HEK293T (cell line): ENCODE data around the gene GOLIM4.

Experiments used
- ARNT ChIP-seq: fragments of 450-650 bp; IDR thresholded peaks from 2 replicates; pipeline ENCODE4 v1.6.1; 2017; ENCODE audit warnings: mild to moderate bottlenecking
- BHLHE40 ChIP-seq: fragments of 450-650 bp; IDR thresholded peaks from 2 replicates; pipeline ENCODE4 v1.6.1; 2016; ENCODE audit warnings: mild to moderate bottlenecking, moderate library complexity, borderline replicate concordance
- CTBP1 ChIP-seq: fragments of 450-650 bp; IDR thresholded peaks from 2 replicates; pipeline ENCODE4 v1.6.1; 2016; ENCODE audit warnings: borderline replicate concordance
- ELF4 ChIP-seq: fragments of 450-650 bp; IDR thresholded peaks from 2 replicates; pipeline ENCODE4 v1.6.1; 2017; ENCODE audit warnings: antibody characterized with exemption
- FOXA1 ChIP-seq: fragments of 450-650 bp; IDR thresholded peaks from 2 replicates; pipeline ENCODE4 v1.6.1; 2016; ENCODE audit warnings: mild to moderate bottlenecking
- HDGF ChIP-seq: fragments of 450-650 bp; IDR thresholded peaks from 2 replicates; pipeline ENCODE4 v1.6.1; 2017; ENCODE audit warnings: antibody characterized with exemption, borderline replicate concordance
- L3MBTL2 ChIP-seq: fragments of 450-650 bp; conservative IDR thresholded peaks from 2 replicates; pipeline ENCODE4 v1.6.1; 2016; ENCODE audit warnings: mild to moderate bottlenecking
- LEF1 ChIP-seq: fragments of 450-650 bp; IDR thresholded peaks from 2 replicates; pipeline ENCODE4 v1.6.1; 2017; ENCODE audit warnings: mild to moderate bottlenecking, borderline replicate concordance
- NFRKB ChIP-seq: fragments of 450-650 bp; IDR thresholded peaks from 2 replicates; pipeline ENCODE4 v1.6.1; 2016; ENCODE audit warnings: mild to moderate bottlenecking, moderate library complexity
- PKNOX1 ChIP-seq: fragments of 450-650 bp; IDR thresholded peaks from 2 replicates; pipeline ENCODE4 v1.6.1; 2016
- SP1 ChIP-seq: fragments of 450-650 bp; IDR thresholded peaks from 2 replicates; pipeline ENCODE4 v1.6.1; 2017
- SUZ12 ChIP-seq: fragments of 450-650 bp; IDR thresholded peaks from 2 replicates; pipeline ENCODE4 v1.6.1; 2016; ENCODE audit warnings: mild to moderate bottlenecking
- ZNF384 ChIP-seq: fragments of 450-650 bp; IDR thresholded peaks from 2 replicates; pipeline ENCODE4 v1.6.1; 2016

- no peak for TF ChIP-seq BHLHE40
- no peak for TF ChIP-seq FOXA1
- TF ChIP-seq CTBP1, result no peak
- no peak for TF ChIP-seq ELF4
- TF ChIP-seq HDGF, result no peak
- TF ChIP-seq SUZ12, result no peak
- no peak for TF ChIP-seq L3MBTL2
- no peak for TF ChIP-seq NFRKB
- no peak for TF ChIP-seq SP1
- TF ChIP-seq ARNT, result no peak
- no peak for TF ChIP-seq LEF1
- TF ChIP-seq ZNF384, result no peak
- TF ChIP-seq PKNOX1, result no peak
Measured at GRCh38 chr3:168060317-168060716, 35.4 kb downstream of the GOLIM4 start.
